Activated naive CD8-positive, alpha-beta T cell (primary cell): ENCODE measurements around the gene SLC1A5.
A peak's percentile ranks its signal among the peaks of the same experiment; 100 is the strongest.

Experiments used
- H3K27ac Mint-ChIP-seq: one replicate; pipeline ENCODE4 v1.8.0; 2021; ENCODE audit warnings: mixed read lengths
- H3K27me3 Mint-ChIP-seq: one replicate; pipeline ENCODE4 v1.8.0; 2021; ENCODE audit warnings: mixed read lengths
- H3K36me3 Mint-ChIP-seq: one replicate; pipeline ENCODE4 v1.8.0; 2021; ENCODE audit warnings: mixed read lengths
- H3K4me1 Mint-ChIP-seq: one replicate; pipeline ENCODE4 v1.8.0; 2021; ENCODE audit warnings: low read depth, mixed read lengths
- H3K4me3 Mint-ChIP-seq: one replicate; pipeline ENCODE4 v1.8.0; 2021; ENCODE audit warnings: mild to moderate bottlenecking, mixed read lengths
- H3K9me3 Mint-ChIP-seq: one replicate; pipeline ENCODE4 v1.8.0; 2021; ENCODE audit warnings: low read depth, mixed read lengths

Gene SLC1A5

GRCh38 chr19:46745521-46746280, 42.7 kb downstream of the SLC1A5 start, which contains the start of gene FKRP:
TSS of gene FKRP (plus strand) at chr19:46746057. CDS start at chr19:46755451, 9,394 bp downstream.
- Mint-ChIP-seq H3K36me3 (peaks cover 2% of the 10 kb centered on the region), H3K27me3 (no peaks in the 10 kb centered on the region), H3K4me3 (peak within 1 kb of the TSS; percentile 94), H3K9me3 (no peaks in the 10 kb centered on the region), H3K27ac (peak within 1 kb of the TSS; percentile 90), H3K4me1 (peaks cover 46% of the 10 kb centered on the region)

- Mint-ChIP-seq H3K27ac (peak overlapping the region; percentile 90), H3K36me3 (peaks cover 1% of the 10 kb centered on the region)
Measured at GRCh38 chr19:46745030-46745429, 43.4 kb downstream of the SLC1A5 start.

GRCh38 chr19:46744005-46744691, 44.2 kb downstream of the SLC1A5 start:
- Mint-ChIP-seq H3K27me3 (no peaks in the 10 kb centered on the region), H3K4me1 (peaks cover 53% of the 10 kb centered on the region), H3K36me3 (no peaks in the 10 kb centered on the region), H3K4me3 (peak overlapping the region; percentile 94), H3K27ac (no peak overlapping the region), H3K9me3 (no peaks in the 10 kb centered on the region)

More at GRCh38 chr19:46745030-46745429, 43.4 kb downstream of the SLC1A5 start:
- peaks cover 50% of the 10 kb centered on the region for H3K4me1 Mint-ChIP-seq
- peak overlapping the region; percentile 94 for H3K4me3 Mint-ChIP-seq
- no peaks in the 10 kb centered on the region for H3K9me3 Mint-ChIP-seq
- no peaks in the 10 kb centered on the region for H3K27me3 Mint-ChIP-seq

GRCh38 chr19:46742926-46743480, 45.4 kb downstream of the SLC1A5 start:
- H3K9me3 Mint-ChIP-seq: no peaks in the 10 kb centered on the region
- H3K4me3 Mint-ChIP-seq: peak overlapping the region; percentile 60
- no peaks in the 10 kb centered on the region for H3K36me3 Mint-ChIP-seq
- H3K4me1 Mint-ChIP-seq: peaks cover 48% of the 10 kb centered on the region
- H3K27me3 Mint-ChIP-seq: no peaks in the 10 kb centered on the region
- H3K27ac Mint-ChIP-seq: peak overlapping the region; percentile 66

DNA sequence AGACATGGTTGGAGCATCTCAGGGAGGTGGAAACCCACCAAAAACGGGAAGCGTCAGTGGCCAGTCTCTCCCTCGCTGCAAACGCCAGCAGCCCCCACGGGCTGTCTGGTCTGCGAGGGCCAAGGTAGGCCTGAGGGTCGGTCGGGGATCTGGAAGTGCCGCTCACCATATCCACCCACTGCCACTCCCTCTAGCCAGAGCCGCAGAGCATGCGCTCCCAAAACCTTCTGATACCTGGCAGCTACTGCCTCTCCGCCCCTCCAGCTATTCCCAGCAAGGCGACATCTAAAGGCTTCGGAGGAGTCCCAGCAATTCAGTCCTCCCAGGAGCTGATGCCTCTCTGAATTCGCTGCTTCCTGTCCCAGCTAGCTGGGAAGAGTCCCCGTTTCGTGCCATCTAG, 46.9 kb downstream of the SLC1A5 start:
- Mint-ChIP-seq H3K27me3 (no peaks in the 10 kb centered on the region), H3K9me3 (no peaks in the 10 kb centered on the region), H3K36me3 (no peaks in the 10 kb centered on the region), H3K27ac (no peak overlapping the region), H3K4me3 (no peak overlapping the region), H3K4me1 (peaks cover 42% of the 10 kb centered on the region)

- Mint-ChIP-seq H3K27ac (no peak overlapping the region), H3K36me3 (no peaks in the 10 kb centered on the region), H3K27me3 (no peaks in the 10 kb centered on the region), H3K4me3 (no peak overlapping the region), H3K4me1 (peaks cover 33% of the 10 kb centered on the region), H3K9me3 (no peaks in the 10 kb centered on the region)
Measured at GRCh38 chr19:46739290-46739771, 49.1 kb downstream of the SLC1A5 start.

GRCh38 chr19:46737761-46738171, 50.6 kb downstream of the SLC1A5 start:
- Mint-ChIP-seq H3K9me3 (no peaks in the 10 kb centered on the region), H3K27me3 (no peaks in the 10 kb centered on the region), H3K4me1 (peaks cover 20% of the 10 kb centered on the region), H3K4me3 (no peak overlapping the region), H3K36me3 (no peaks in the 10 kb centered on the region), H3K27ac (no peak overlapping the region)

GRCh38 chr19:46737298-46737654, 51.1 kb downstream of the SLC1A5 start:
- Mint-ChIP-seq H3K36me3 (no peaks in the 10 kb centered on the region), H3K27me3 (no peaks in the 10 kb centered on the region), H3K27ac (no peak overlapping the region), H3K9me3 (no peaks in the 10 kb centered on the region), H3K4me1 (peaks cover 18% of the 10 kb centered on the region), H3K4me3 (no peak overlapping the region)

DNA sequence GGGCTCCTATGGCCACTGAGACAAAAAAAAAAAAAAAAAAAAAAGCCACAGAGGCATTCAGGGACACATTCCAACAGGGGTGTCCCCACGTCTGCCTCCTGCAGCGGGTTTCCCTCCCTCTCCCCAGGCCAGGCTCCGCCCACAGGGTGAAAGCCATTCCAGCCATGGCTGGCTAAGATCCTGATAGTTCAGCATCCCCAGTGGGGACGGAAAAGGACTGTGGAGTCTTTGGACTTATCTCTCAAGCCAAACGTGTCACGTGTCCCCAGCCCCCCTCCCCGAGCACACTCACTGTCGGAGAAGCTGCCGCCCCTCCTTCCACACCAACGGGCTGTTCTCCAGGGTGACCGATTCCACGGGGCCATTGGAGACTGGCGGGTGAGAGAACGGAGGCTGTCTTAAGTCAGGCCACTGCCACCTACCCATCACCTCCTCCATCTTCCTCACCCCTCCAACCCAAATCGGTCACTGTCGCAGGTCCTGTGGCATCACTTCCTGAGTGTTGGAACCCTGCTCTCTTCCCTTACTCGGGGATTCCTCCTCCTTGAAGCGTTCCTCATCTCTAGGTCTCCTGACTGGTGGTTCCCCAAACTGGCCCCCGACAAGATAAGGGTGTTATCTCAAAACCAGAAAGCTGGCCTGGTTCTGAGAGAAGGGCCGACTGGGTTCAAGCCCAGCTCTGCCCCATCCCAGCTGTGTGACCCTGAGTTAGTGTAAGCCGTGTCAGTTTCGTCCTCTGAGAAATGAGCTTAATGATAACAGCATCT, 51.7 kb downstream of the SLC1A5 start:
- H3K9me3 Mint-ChIP-seq: no peaks in the 10 kb centered on the region
- peaks cover 15% of the 10 kb centered on the region for H3K4me1 Mint-ChIP-seq
- no peaks in the 10 kb centered on the region for H3K36me3 Mint-ChIP-seq
- no peak overlapping the region for H3K27ac Mint-ChIP-seq
- H3K4me3 Mint-ChIP-seq: no peak overlapping the region
- H3K27me3 Mint-ChIP-seq: no peaks in the 10 kb centered on the region

- Mint-ChIP-seq H3K4me3 (no peak overlapping the region), H3K27me3 (no peaks in the 10 kb centered on the region), H3K36me3 (no peaks in the 10 kb centered on the region), H3K27ac (no peak overlapping the region), H3K9me3 (no peaks in the 10 kb centered on the region), H3K4me1 (peaks cover 5% of the 10 kb centered on the region)
Measured at GRCh38 chr19:46733690-46734292, 54.6 kb downstream of the SLC1A5 start.

GRCh38 chr19:46732966-46733689, 55.3 kb downstream of the SLC1A5 start:
- Mint-ChIP-seq H3K9me3 (no peaks in the 10 kb centered on the region), H3K27ac (no peak overlapping the region), H3K36me3 (no peaks in the 10 kb centered on the region), H3K4me1 (peaks cover 10% of the 10 kb centered on the region), H3K27me3 (no peaks in the 10 kb centered on the region), H3K4me3 (no peak overlapping the region)

DNA sequence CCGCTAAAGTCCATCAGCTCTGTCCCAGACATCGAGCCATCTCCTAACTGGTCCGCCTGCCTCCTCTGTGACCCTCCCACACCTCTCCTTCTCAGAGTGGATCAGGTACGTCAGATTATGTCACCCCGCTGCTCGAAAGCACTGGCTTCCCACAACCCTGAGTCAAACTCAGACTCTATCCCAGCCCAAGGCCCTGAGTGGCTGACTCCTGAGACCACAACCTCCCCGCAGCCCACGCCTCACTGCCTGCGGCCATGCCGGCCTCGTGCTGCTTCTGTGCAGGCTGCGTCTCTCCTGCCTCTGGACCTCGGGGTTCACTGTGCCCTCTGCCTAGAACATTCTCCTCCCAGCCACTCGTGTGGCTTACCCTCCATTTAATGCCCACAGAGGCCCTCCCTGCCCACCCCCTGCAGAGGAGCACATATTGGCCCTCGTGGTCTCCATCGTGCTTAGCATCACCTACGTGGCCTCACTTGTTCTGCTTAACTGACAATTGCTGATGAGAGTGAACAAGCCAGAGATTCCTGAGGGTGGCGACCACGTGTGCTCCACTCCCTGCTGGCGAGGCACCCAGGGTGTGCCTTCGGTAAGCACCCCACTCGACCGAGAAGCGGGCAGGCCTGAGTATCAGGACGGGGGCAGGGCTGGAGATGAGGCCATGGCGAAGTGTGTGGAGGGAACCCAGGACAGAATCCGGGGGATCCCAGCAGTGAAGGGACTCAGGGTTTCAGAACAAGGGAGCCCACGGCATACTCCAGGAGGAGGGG, 56.0 kb downstream of the SLC1A5 start:
- H3K4me1 Mint-ChIP-seq: peaks cover 10% of the 10 kb centered on the region
- no peaks in the 10 kb centered on the region for H3K36me3 Mint-ChIP-seq
- H3K27ac Mint-ChIP-seq: no peak overlapping the region
- no peaks in the 10 kb centered on the region for H3K9me3 Mint-ChIP-seq
- no peak overlapping the region for H3K4me3 Mint-ChIP-seq
- H3K27me3 Mint-ChIP-seq: no peaks in the 10 kb centered on the region

DNA sequence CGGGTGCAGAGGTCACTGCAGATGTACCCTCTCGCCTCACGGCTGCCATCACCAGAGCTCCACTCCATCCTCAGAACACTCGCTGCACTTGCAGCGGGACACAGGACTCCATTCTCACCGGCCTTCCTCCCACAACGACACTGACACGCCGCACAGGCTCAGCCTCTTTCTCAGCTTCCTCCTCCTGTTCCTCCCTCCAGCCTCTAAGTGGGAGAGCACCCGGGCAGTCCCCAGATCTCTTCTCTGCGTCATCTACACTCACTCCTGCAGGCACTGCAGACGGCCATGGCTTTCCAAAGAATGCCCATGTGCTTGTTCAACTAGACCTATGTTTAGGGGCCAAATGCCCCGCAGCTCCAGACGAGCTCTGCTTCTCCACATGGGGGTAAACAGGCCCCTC, 56.8 kb downstream of the SLC1A5 start:
- no peaks in the 10 kb centered on the region for H3K27me3 Mint-ChIP-seq
- no peak overlapping the region for H3K4me3 Mint-ChIP-seq
- no peaks in the 10 kb centered on the region for H3K9me3 Mint-ChIP-seq
- no peak overlapping the region for H3K27ac Mint-ChIP-seq
- peaks cover 10% of the 10 kb centered on the region for H3K4me1 Mint-ChIP-seq
- no peaks in the 10 kb centered on the region for H3K36me3 Mint-ChIP-seq
